Stimulated activated CD8-positive, alpha-beta memory T cell treated with anti-CD3 and anti-CD28 coated beads, Interleukin-4, amount 100 ng/mL, for 4 hours (primary cell): ENCODE results near the gene TEF.

Experiments
- DNase-seq, 2 donors: peaks; one replicate each; pipeline ENCODE4 v3.0.0-alpha.2; 2020; ENCODE audit warnings: low read depth in 2 of 2, low spot score in 1 of 2

The TEF gene

GRCh38 chr22:41381329-41382097, at the start of gene TEF:
Gene TEF, plus strand, starts transcription at chr22:41381942. Its CDS starts 103 bp downstream, at chr22:41382045.
- DNase-seq: peak; percentile 93 to 95

GRCh38 chr22:41332217-41332939, 49.4 kb upstream of the TEF start:
- DNase-seq: no peak

GRCh38 chr22:41333806-41334205, 47.9 kb upstream of the TEF start:
- DNase-seq: no peak

- DNase-seq: no peak
These were observed 47.5 kb upstream of the TEF start for GRCh38 chr22:41334215-41334614.

- DNase-seq: no peak
These were observed 46.6 kb upstream of the TEF start for GRCh38 chr22:41334951-41335635.

GRCh38 chr22:41338614-41339212, 43.0 kb upstream of the TEF start:
- no peak for DNase-seq

- no peak for DNase-seq
These were observed 41.9 kb upstream of the TEF start for GRCh38 chr22:41339823-41340222.

GRCh38 chr22:41340357-41340756, 41.4 kb upstream of the TEF start:
- no peak for DNase-seq

- DNase-seq: no peak
These were observed 40.7 kb upstream of the TEF start for GRCh38 chr22:41341012-41341411.

GRCh38 chr22:41341990-41342389, 39.8 kb upstream of the TEF start:
- DNase-seq: no peak

GRCh38 chr22:41343300-41343699, 38.4 kb upstream of the TEF start:
- DNase-seq: no peak

- no peak for DNase-seq
These were observed 38.0 kb upstream of the TEF start for GRCh38 chr22:41343717-41344116.

GRCh38 chr22:41344189-41344788, 37.5 kb upstream of the TEF start:
- no peak for DNase-seq

- no peak for DNase-seq
These were observed 35.9 kb upstream of the TEF start for GRCh38 chr22:41345807-41346335.

- no peak for DNase-seq
These were observed 34.5 kb upstream of the TEF start for GRCh38 chr22:41347066-41347859.

- no peak for DNase-seq
These were observed 32.7 kb upstream of the TEF start for GRCh38 chr22:41348964-41349484.

GRCh38 chr22:41350087-41350486, 31.7 kb upstream of the TEF start:
- no peak for DNase-seq

- DNase-seq: no peak
These were observed 30.7 kb upstream of the TEF start for GRCh38 chr22:41351011-41351410.

GRCh38 chr22:41352058-41352457, 29.7 kb upstream of the TEF start:
- no peak for DNase-seq
